GM18951 (cell line): ENCODE data around the gene CCDC91.
"Not testable (repeated sequence)": the region's sequence is repeated elsewhere in the genome, so short reads cannot be mapped to it uniquely, and the experiment has no call there.

Experiments
- POLR2A ChIP-seq: IDR thresholded peaks from 4 replicates; pipeline ENCODE4 v1.6.1; 2011; ENCODE audit warnings: mild to moderate bottlenecking; ENCODE audit not compliant: insufficient read length, insufficient read depth; ENCODE audit errors: extremely low read depth
- in situ Hi-C: fragments of 300-500 bp; cut with MboI; formaldehyde crosslinking; loops from one replicate; pipeline ENCODE4 v1.12.0; 2022; ENCODE audit warnings: low sequenced_read_pairs, mixed read lengths, inconsistent platforms; ENCODE audit not compliant: unreplicated experiment

CCDC91 gene

DNA sequence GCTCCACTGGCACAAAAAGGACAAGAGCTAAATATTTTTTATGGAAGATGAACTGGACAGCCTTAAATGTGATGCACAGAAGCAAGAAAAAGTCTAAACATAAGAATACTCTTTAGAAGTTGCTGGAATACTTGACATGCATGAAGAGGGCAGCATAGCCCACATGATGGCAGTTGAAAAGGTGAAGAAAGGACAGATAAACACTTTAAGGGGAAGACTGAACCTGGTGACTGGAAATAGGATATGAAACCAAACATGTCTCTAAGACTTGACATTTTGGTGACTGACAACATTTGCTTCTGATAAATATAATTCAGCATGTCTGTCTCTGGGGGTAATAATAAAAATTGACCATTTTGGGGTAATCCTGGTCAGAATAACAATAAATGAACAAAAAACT is 273.1 kb downstream of the CCDC91 start:
- in situ Hi-C loops, result no loop called here
- TF ChIP-seq POLR2A, result no peak

DNA sequence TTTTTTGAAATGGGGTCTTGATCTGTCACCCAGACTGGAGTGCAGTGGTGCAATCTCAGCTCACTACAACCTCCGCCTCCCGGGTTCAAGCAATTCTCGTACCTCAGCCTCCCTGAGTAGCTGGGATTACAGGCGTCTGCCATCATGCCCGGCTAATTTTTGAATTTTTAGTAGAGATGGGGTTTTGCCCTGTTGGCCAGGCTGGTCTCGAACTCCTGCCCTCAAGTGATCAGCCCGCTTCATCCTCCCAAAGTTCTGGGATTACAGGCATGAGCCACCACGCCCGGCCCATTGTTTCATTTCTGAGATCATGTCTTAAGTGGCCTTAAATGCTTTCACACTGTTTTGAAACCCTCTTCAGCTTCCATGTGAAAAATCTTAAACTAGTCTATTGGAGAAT is 281.5 kb downstream of the CCDC91 start:
- in situ Hi-C loops, result not testable (repeated sequence)

DNA sequence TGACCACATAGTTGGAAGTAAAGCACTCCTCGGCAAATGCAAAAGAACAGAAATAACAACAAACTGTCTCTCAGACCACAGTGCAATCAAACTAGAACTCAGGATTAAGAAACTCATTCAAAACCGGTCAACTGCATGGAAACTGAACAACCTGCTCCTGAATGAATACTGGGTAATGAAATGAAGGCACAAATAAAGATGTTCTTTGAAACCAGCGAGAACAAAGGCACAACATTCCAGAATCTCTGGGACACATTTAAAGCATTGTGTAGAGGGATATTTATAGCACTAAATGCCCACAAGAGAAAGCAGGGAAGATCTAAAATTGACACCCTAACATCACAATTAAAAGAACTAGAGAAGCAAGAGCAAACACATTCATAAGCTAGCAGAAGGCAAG is 285.9 kb downstream of the CCDC91 start:
- in situ Hi-C loops, result not testable (repeated sequence)

DNA sequence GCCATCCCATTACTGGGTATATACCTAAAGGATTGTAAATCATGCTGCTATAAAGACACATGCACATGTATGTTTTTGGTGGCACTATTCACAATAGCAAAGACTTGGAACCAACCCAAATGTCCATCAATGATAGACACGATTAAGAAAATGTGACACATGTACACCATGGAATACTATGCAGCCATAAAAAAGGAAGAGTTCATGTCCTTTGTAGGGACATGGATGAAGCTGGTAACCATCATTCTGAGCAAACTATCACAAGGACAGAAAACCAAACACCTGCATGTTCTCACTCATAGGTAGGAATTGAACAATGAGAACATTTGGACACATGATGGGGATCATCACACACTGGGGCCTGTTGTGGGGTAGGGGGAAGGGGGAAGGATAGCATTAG is 288.8 kb downstream of the CCDC91 start:
- in situ Hi-C loops, result not testable (repeated sequence)

DNA sequence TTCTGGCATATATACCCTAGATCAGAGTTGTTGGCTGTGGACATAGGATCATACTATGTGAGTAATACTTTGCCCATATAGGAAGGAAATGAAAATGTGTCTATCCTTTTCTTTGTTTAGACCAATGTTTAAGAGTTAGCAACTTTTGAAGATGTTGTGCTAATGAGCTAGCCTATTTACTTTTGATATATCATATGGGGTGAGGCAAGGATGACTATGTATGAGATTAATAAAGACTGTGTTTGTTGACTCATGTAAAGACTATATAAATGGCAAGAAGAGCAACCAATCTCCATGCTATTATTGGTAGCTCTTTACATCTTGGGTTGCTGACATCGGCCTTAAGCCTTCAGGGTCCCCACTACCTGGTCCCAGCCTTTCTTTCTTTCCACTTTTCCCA is 289.4 kb downstream of the CCDC91 start:
- in situ Hi-C loops, result no loop called here
- no peak for TF ChIP-seq POLR2A

DNA sequence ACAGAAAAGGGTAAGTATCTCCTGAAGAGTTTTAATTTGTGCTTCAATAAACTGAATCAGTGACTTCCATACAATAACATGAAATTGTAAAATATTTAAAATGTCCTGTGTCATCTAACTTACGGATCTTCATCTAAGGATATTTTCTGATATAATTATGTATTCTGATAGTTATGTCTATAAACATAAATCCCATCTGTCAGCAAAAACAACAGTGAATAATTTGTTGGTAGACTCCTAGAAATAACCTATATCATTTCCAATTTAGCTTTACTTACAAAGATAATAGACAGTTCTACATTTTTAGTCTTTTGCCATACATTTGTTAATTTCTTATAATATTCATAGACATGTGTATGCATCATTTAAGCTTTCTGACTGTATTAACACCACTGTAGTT is 293.9 kb downstream of the CCDC91 start:
- TF ChIP-seq POLR2A, result no peak
- in situ Hi-C loops, result no loop called here

DNA sequence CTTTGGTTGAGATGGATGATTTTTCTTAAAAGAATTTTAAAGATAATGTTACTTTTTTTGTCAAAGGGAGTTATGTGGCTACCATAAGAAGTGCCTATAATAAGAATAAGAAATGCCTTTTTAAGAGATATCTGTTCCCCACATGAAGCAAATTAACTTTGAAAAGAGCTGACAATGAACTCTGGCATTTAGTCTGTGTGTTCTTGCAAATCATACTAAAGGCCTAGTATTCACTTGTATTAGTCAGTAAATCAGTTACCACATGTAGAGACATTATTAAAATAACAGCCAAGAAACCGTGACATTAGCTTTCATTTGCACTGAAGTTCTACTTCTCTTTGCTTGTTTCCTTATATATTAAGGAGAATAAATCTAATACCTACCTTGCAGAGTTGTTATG is 296.3 kb downstream of the CCDC91 start:
- no peak for TF ChIP-seq POLR2A
- in situ Hi-C loops, result no loop called here

DNA sequence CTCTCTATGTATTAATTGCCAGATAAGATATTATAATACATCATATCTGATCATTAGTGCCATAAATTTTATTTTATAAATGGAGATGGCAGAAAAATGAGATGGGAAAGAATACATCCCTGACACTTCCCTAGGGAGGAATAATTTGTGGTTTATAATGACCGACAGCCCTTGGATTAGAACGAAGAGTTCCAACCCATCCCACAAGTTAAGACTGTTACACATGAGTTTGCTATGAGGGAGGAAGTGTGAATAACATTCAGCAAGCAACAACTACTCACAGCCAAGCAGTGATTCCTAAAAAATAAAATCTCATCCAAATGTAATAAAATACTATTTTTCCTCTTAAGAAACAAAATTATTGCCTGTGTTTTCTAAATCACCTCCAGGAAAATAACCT is 299.0 kb downstream of the CCDC91 start:
- no peak for TF ChIP-seq POLR2A
- in situ Hi-C loops, result no loop called here

DNA sequence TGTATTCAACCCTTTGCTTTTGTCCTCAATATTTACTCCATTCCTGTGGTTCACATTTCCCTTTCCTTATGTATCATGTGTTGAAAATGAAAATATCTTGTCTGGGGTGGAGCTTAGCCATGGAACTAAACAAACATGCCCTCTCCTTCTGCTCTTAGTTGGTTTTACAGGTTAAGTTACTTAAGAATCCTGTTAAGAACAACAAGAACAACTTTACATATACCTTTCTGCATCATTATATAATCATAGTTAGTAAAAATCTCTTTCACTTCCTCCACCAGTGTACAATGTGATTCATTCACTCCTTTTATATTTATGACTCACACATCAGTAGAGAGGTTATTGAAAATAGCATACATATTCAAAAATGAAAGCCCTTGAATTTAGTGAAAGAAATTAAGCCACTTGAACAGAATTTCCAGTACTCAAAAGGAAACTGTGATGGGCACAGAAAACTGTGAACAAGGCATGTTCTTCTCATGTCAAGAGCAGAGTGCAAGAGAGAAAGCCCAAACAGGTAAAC is 307.7 kb downstream of the CCDC91 start:
- in situ Hi-C loops, result no loop called here
- no peak for TF ChIP-seq POLR2A

DNA sequence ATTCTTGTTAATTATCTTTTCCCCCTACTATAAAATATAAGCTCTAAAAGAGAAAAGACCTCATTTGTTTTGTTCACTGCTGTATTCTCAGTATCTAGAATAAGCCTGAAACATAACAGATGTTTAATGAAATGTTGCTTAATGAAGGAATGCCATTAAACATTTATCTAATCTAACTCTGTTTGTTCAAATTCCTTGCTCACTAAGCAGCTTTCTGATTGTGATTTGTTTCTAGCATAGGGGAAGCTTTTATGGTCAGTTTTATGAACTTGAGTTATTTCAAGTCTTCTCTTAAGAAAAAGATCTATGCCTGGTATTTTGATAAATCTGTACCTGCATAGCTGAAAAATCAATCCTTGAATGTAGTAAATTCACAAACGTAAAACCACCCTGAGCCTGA is 308.6 kb downstream of the CCDC91 start:
- in situ Hi-C loops, result no loop called here

DNA sequence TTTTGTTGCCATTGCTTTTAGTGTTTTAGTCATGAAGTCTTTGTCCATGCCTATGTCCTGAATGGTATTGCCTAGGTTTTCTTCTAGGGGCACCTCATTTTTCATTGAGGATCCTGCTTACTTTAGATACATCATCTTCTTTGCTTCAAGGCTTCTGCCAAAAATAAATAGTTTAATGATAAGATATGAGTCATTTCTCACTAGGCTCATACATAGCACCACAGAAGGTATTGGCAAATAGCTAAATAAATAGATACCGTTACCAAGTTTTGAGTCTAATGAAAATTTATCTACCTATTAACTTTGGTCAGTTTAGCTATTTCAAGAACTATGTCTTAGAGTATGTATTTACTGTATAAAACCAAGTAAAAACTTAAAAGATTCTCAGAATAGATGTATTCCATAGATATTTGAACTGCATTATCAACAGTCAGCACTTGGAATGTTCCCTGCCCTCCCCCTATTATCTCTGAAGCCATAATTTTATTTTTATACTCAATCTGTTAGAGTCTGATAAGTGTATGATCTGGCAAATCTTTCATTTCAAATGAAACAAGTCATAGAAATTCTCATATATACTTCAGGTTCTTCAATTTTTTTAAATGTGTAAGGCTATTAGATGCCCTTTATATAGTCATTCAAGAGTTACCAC is 310.2 kb downstream of the CCDC91 start:
- TF ChIP-seq POLR2A, result no peak
- in situ Hi-C loops, result no loop called here

More for the DNA sequence above, 308.6 kb downstream of the CCDC91 start:
- TF ChIP-seq POLR2A, result no peak

DNA sequence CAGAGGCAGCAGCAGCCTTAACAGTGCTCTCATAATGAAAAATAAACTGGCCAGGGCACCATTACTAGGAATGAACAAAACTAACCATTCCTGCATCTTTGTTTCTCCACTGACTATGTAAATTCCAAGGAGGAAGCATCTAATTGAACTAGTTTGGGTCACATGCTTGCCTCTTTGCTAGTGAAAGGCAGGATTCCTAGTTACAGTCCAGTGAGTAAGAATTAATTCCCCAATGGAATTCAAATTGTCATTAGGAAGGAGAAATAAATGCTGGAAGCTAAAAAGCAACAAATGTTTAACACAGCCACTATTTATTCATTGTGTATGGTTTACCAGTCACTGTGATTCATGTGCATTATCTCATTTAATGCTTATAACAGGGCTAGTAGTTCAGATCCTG is 316.0 kb downstream of the CCDC91 start:
- in situ Hi-C loops, result no loop called here

DNA sequence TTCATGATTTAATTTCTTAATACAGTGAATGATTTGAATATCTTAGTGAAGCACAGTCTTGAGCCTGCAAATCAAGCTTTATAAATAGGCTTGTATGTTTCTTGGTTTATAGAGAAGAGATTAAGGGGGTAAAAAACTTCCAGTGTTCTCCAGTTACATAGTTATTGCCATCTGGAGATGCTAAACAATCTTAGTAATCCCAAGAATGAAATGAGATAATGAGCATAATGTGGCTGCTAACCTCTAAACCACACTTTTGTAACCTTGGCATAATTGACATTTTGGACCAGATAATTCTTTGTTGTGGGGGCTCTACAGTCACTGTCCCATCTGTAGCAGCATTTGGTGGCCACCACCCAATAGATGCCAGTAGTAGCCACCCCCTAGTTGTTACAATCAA is 316.8 kb downstream of the CCDC91 start:
- in situ Hi-C loops, result no loop called here
- no peak for TF ChIP-seq POLR2A

More for the DNA sequence above, 316.0 kb downstream of the CCDC91 start:
- no peak for TF ChIP-seq POLR2A

DNA sequence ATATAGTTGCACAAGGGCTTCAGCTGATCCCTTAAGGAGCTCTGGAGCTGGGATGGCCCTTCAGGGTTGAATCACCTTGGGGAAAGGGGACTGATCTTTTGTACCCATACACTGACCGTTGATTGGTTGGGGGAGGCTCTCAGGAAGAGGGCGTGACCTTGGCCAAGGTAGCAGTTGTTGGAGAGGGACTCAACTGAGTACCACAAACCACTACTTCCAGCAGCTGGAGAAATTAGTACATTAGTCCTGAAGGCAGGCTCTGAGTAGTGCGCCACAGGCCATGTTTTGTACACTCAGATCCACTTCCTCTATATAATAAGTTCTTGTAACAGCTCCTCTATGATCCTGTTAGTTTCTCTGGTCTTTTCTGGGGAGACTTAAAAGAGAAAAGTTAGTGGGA is 317.6 kb downstream of the CCDC91 start:
- no peak for TF ChIP-seq POLR2A
- in situ Hi-C loops, result no loop called here

DNA sequence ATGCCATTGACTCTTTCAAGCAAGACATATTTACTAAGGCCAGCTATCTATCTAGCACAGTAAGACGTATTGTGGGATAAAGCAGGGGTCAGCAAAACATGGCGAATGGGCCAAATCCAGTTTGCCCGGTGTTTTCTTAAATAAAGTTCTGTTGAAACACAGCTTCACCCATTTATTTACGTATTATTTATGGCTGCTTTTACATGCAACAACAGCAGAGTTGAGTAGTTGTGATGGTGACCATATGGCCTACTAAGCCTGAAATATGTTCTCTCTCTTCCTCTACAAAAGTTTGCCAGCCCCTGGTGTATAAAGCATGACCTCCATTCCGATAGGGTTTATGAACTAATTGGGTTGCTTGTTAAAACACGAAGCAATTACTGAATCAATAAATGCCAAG is 322.1 kb downstream of the CCDC91 start:
- TF ChIP-seq POLR2A, result no peak
- in situ Hi-C loops, result no loop called here
